K562 (cell line): ENCODE results near the gene HOXA13. TPM values are rescaled to one million over a fixed set of nuclear protein-coding genes. Genes with fewer than 3 reads are reported as not detected.

Experiments
- ATAC-seq: fragments of 200-7000 bp; cut with Tn5 transposase; 3 replicates; pipeline ENCODE4 v1.9.1; 2020; ENCODE audit warnings: moderate library complexity
- BruUV-seq: library from RNA; stranded (reverse); fragments of 400-500 nt; replicated peaks from 2 replicates; lab custom pipeline; 2021; lab: Mats Ljungman, UMichigan
- CTCF ChIA-PET: fragments of 300-600 bp; formaldehyde crosslinking; extraction: SDS; loops from one replicate; lab custom pipeline; 2021; ENCODE audit warnings: low intra/inter-chr PET ratio; lab: Yijun Ruan, JAX
- POLR2A ChIA-PET: fragments of 300-600, 350-650 bp; sonication (Branson Sonifier 250); formaldehyde crosslinking; extraction: SDS; loops from one replicate; lab custom pipeline; 2021; ENCODE audit warnings: antibody characterized with exemption, inconsistent platforms; lab: Yijun Ruan, JAX
- DNase-seq, 4 experiments: peaks; one replicate each; pipeline versions ENCODE4 v3.0.0 to v3.0.0-alpha.2; 2011 to 2018; ENCODE audit warnings: low spot score in 3 of 4, mixed read lengths in 3 of 4; ENCODE audit errors: extremely low read depth in 1 of 4
- FAIRE-seq: peaks from 2 replicates; lab custom pipeline; 2011; peaks lifted over from hg19 to GRCh38; lab: Jason Lieb, UNC
- H2AFZ ChIP-seq: 2 replicates; pipeline ENCODE4 v1.6.0; 2011; ENCODE audit warnings: low read depth, low read length, control low read depth, inconsistent platforms
- H3K27ac ChIP-seq: fragments of 200-600 bp; 3 replicates; pipeline ENCODE4 v1.8.0; 2011; ENCODE audit warnings: low read depth, mild to moderate bottlenecking, control low read depth, inconsistent platforms, low read length, moderate library complexity, mixed read lengths; ENCODE audit errors: extremely low read depth
- H3K27me3 ChIP-seq, 2 experiments: fragments of 300-600 bp in 1 of 2; 2 replicates in 1 of 2; 3 replicates in 1 of 2; pipeline versions ENCODE4 v1.6.0 to v1.8.0; 2011; ENCODE audit warnings: inconsistent platforms in 2 of 2, low read length in 2 of 2, mild to moderate bottlenecking in 1 of 2, mixed read lengths in 1 of 2, moderate library complexity in 1 of 2; ENCODE audit not compliant: control insufficient read depth in 2 of 2, insufficient read depth in 2 of 2
- H3K36me3 ChIP-seq: fragments of 300-600 bp; 3 replicates; pipeline ENCODE4 v1.8.0; 2011; ENCODE audit warnings: mild to moderate bottlenecking, low read length, inconsistent platforms; ENCODE audit not compliant: control insufficient read depth, insufficient read depth
- H3K4me1 ChIP-seq, 2 experiments: fragments of 200-600 bp in 1 of 2; replicated peaks in 1 of 2; 2 replicates in 1 of 2; 3 replicates in 1 of 2; pipeline versions ENCODE4 v1.5.1 to v1.8.0; 2011; ENCODE audit warnings: inconsistent platforms in 2 of 2, low read length in 2 of 2, mild to moderate bottlenecking in 1 of 2, mixed read lengths in 1 of 2, moderate library complexity in 1 of 2; ENCODE audit not compliant: control insufficient read depth in 2 of 2, insufficient read depth in 2 of 2
- H3K4me2 ChIP-seq: 2 replicates; pipeline ENCODE4 v1.6.1; 2011; ENCODE audit warnings: low read length, control low read depth, inconsistent platforms, mixed read lengths; ENCODE audit not compliant: insufficient read depth
- H3K4me3 ChIP-seq: fragments of 200-600 bp; sonication (generic), shearing (Covaris generic); 2 replicates; pipeline ENCODE4 v1.5.1; 2016; ENCODE audit warnings: control low read depth, inconsistent platforms
- H3K79me2 ChIP-seq: fragments of 200-600 bp; 3 replicates; pipeline ENCODE4 v1.8.0; 2011; ENCODE audit warnings: low read length, inconsistent platforms; ENCODE audit not compliant: control insufficient read depth, insufficient read depth
- H3K9ac ChIP-seq, 2 experiments: 2 replicates each; pipeline versions ENCODE4 v1.6.0 to v1.6.1; 2011; ENCODE audit warnings: low read depth in 2 of 2, low read length in 2 of 2, control low read depth in 1 of 2, inconsistent platforms in 1 of 2, mild to moderate bottlenecking in 1 of 2, mixed read lengths in 1 of 2; ENCODE audit not compliant: insufficient read depth in 1 of 2
- H3K9me1 ChIP-seq: one replicate; pipeline ENCODE4 v1.6.0; 2011; ENCODE audit warnings: inconsistent platforms, mild to moderate bottlenecking, low read length, moderate library complexity; ENCODE audit not compliant: control insufficient read depth, insufficient read depth
- H3K9me3 ChIP-seq: replicated peaks from 2 replicates; pipeline ENCODE4 v1.5.1; 2011; ENCODE audit warnings: low read depth, low read length, inconsistent platforms; ENCODE audit not compliant: control insufficient read depth, insufficient read depth
- H4K20me1 ChIP-seq: replicated peaks from 2 replicates; pipeline ENCODE4 v1.6.1; 2011; ENCODE audit warnings: low read length, inconsistent platforms, mixed read lengths; ENCODE audit not compliant: control insufficient read depth, insufficient read depth
- CTBP1 ChIP-seq: fragments of 450-650 bp; IDR thresholded peaks from 2 replicates; pipeline ENCODE4 v1.6.1; 2016; ENCODE audit warnings: borderline replicate concordance
- MCM7 ChIP-seq, 2 experiments: fragments of 450-650 bp; IDR thresholded peaks; 2 replicates each; pipeline ENCODE4 v1.6.1; 2016 to 2018
- MITF ChIP-seq: IDR thresholded peaks from 2 replicates; pipeline ENCODE4 v1.6.1; 2014; ENCODE audit warnings: antibody characterized with exemption
- NFE2 ChIP-seq: IDR thresholded peaks from 2 replicates; pipeline ENCODE4 v1.6.1; 2014; ENCODE audit warnings: antibody characterized with exemption, low read depth
- NUFIP1 ChIP-seq: fragments of 450-650 bp; IDR thresholded peaks from 2 replicates; pipeline ENCODE4 v1.6.1; 2018; ENCODE audit not compliant: partially characterized antibody
- PATZ1 ChIP-seq: fragments of 250-450 bp; sonication (Bioruptor Pico); IDR thresholded peaks from 2 replicates; pipeline ENCODE4 v1.5.0; 2020; ENCODE audit warnings: mild to moderate bottlenecking, borderline replicate concordance
- SMARCA5 ChIP-seq: fragments of 450-650 bp; IDR thresholded peaks from 2 replicates; pipeline ENCODE4 v1.6.1; 2016
- WGBS: fragments of 100-300 bp; shearing (Covaris generic); methylation state at CpG from one replicate; pipeline ENCODE4 v1.1.6; 2016; ENCODE audit warnings: low coverage, mixed read lengths; ENCODE audit not compliant: insufficient coverage; ENCODE audit errors: missing lambda C conversion rate; 5-methylcytosine and 5-hydroxymethylcytosine counted together
- in situ Hi-C: fragments of 300-500 bp; cut with MboI; formaldehyde crosslinking; loops from 4 replicates; pipeline ENCODE4 v1.15.0; 2018; ENCODE audit warnings: inconsistent platforms, mixed read lengths
- intact Hi-C: fragments of 100-400 bp; cut with micrococcal nuclease; formaldehyde crosslinking; loops from 2 replicates; pipeline ENCODE4 v1.14.2; 2022
- polyA plus RNA-seq, 8 experiments: library from polyadenylated mRNA; depleted of rRNA in 4 of 8; stranded (reverse) in 5 of 8; unstranded in 3 of 8; fragments of >200 nt; fragmentation: Nextera tagmentation in 2 of 8; fragmentation: Illumina TruSeq in 1 of 8; extraction: Ambion mirVana in 2 of 8; extraction: Trizol in 1 of 8; gene quantifications; 2 replicates each; pipeline versions ENCODE4 v1.2.1 to v1.2.3, GENCODE V29; 2011 to 2014; ENCODE audit warnings: inconsistent platforms in 1 of 8, missing spikeins in 1 of 8
- total RNA-seq, 7 experiments: library from RNA; depleted of rRNA in 6 of 7; stranded (reverse); fragments of >200 nt in 6 of 7; fragmentation: Illumina TruSeq in 2 of 7; extraction: Trizol in 2 of 7; gene quantifications; 2 replicates each; pipeline versions ENCODE4 v1.2.1 to v1.2.3, GENCODE V29; 2011 to 2021; ENCODE audit warnings: low replicate concordance in 1 of 7

HOXA13 gene
- total and polyA plus RNA-seq, 9 of the 15 experiments (the other 6 are each of a cell fraction or from before 2014, with no cell fraction given), result not detected

- H3K4me2 ChIP-seq, result no peak overlapping the region
- no peak for DNase-seq
- H3K27ac ChIP-seq, result no peak overlapping the region
- no peak for ATAC-seq
- no peaks in the 10 kb centered on the region for H3K79me2 ChIP-seq
- no peaks in the 10 kb centered on the region for H3K9me1 ChIP-seq
- H3K27me3 ChIP-seq, result peaks cover 29 to 73% of the 10 kb centered on the region in 2 experiments
- FAIRE-seq, result no peak
- H4K20me1 ChIP-seq, result no peaks in the 10 kb centered on the region
- H3K36me3 ChIP-seq, result no peaks in the 10 kb centered on the region
- H3K4me1 ChIP-seq, result peaks cover 0 to 7% of the 10 kb centered on the region in 2 experiments; a peak in 1 of 5 replicates
- no peak overlapping the region for H2AFZ ChIP-seq
- CTCF ChIA-PET, result no interaction called here
- whole genome bisulfite sequencing, result 3% methylated on average over 5 of the region's 5 CpGs
- TF ChIP-seq PATZ1 (CRISPR knock-in tag), result no peak
- no peak for TF ChIP-seq MCM7 (IDR thresholded peaks at IDR 0.05)
- TF ChIP-seq MITF, result no peak
- TF ChIP-seq NUFIP1, result no peak
- no peak for TF ChIP-seq CTBP1
- TF ChIP-seq SMARCA5, result no peak
- TF ChIP-seq NFE2, result no peak
- TF ChIP-seq, all 486 proteins: peak for 0
- intact Hi-C loops (no loop called here), in situ Hi-C loops (no loop called here)
- Histone ChIP-seq H3K9me3 (no peaks in the 10 kb centered on the region; the same call in 1 of the 2 replicates), H3K9ac (no peak overlapping the region), H3K4me3 (no peak overlapping the region)
- POLR2A ChIA-PET, result no interaction called here
- no TSS peak for BruUV-seq
Measured at GRCh38 chr7:27177795-27178320, 22.0 kb downstream of the HOXA13 start.
